Testis (tissue), 2 donors: ENCODE measurements around the gene LRRC3.

Source experiments
- CTCF ChIP-seq, 3 experiments: fragments of 450-650 bp in 2 of 3; fragments of 200-600 bp in 1 of 3; sonication (generic) in 1 of 3; IDR thresholded peaks; one replicate each; pipeline ENCODE4 v1.5.1; 2016 to 2019; ENCODE audit warnings: antibody characterized with exemption in 3 of 3, mild to moderate bottlenecking in 2 of 3, moderate library complexity in 1 of 3
- POLR2A ChIP-seq: fragments of 450-650 bp; IDR thresholded peaks from one replicate; pipeline ENCODE4 v1.6.1; 2017; ENCODE audit warnings: antibody characterized with exemption, mild to moderate bottlenecking, moderate library complexity

GRCh38 chr21:44492567-44493385, 37.5 kb downstream of the LRRC3 start:
- TF ChIP-seq POLR2A (no peak), CTCF (IDR thresholded peaks at IDR 0.05) (no peak)
